Vagina (tissue), 2 donors: Measurements from ENCODE around the gene MRPL33. TPM values are rescaled to one million over a fixed set of nuclear protein-coding genes. Genes with fewer than 3 reads are reported as not detected.

ENCODE experiments used
- DNase-seq, 2 donors: peaks; one replicate each; pipeline ENCODE4 v3.0.0-alpha.2; 2017; ENCODE audit errors: extremely low spot score in 2 of 2
- H3K27ac ChIP-seq: fragments of 200-600 bp; sonication (generic); one replicate; pipeline ENCODE4 v1.5.1; 2019
- H3K27me3 ChIP-seq: fragments of 200-600 bp; sonication (generic); one replicate; pipeline ENCODE4 v1.5.1; 2019
- H3K36me3 ChIP-seq, 2 donors: fragments of 200-600 bp; sonication (generic); one replicate each; pipeline ENCODE4 v1.5.1; 2017 to 2019
- H3K4me1 ChIP-seq: fragments of 200-600 bp; sonication (generic); one replicate; pipeline ENCODE4 v1.5.1; 2019
- H3K4me3 ChIP-seq, 2 donors: fragments of 200-600 bp; sonication (generic); 1 replicate in 1 of 2; 2 replicates in 1 of 2; pipeline ENCODE4 v1.5.1; 2016 to 2019
- H3K9me3 ChIP-seq: fragments of 200-600 bp; sonication (generic); one replicate; pipeline ENCODE4 v1.5.1; 2019
- POLR2A ChIP-seq, 2 donors: fragments of 450-650 bp; IDR thresholded peaks; one replicate each; pipeline ENCODE4 v1.6.1; 2017; ENCODE audit warnings: antibody characterized with exemption in 2 of 2, mild to moderate bottlenecking in 2 of 2, moderate library complexity in 2 of 2
- POLR2AphosphoS5 ChIP-seq, 2 donors: sonication (generic); formaldehyde crosslinking; IDR thresholded peaks; one replicate each; pipeline ENCODE4 v1.9.0; 2017; ENCODE audit warnings: antibody characterized with exemption in 2 of 2, mild to moderate bottlenecking in 2 of 2, low read depth in 1 of 2; ENCODE audit not compliant: insufficient read depth in 1 of 2
- intact Hi-C: fragments of 100-400 bp; cut with DNase I; formaldehyde crosslinking; loops from one replicate; pipeline ENCODE4 v1.15.1; 2023
- total RNA-seq: library from RNA; depleted of rRNA; stranded (reverse); fragments of >200 nt; gene quantifications from one replicate; pipeline ENCODE4 v1.2.3, GENCODE V29; 2016
- TF ChIP-seq, protein P1 (sequence below), 3 experiments: fragments of 450-650 bp in 2 of 3; fragments of 200-600 bp in 1 of 3; sonication (generic) in 1 of 3; IDR thresholded peaks; one replicate each; pipeline ENCODE4 v1.5.1; 2017 to 2019; ENCODE audit warnings: antibody characterized with exemption in 3 of 3, mild to moderate bottlenecking in 2 of 3, moderate library complexity in 2 of 3

Gene MRPL33
- total RNA-seq, 1 donor from 2014 or later = 87.7 TPM

DNA sequence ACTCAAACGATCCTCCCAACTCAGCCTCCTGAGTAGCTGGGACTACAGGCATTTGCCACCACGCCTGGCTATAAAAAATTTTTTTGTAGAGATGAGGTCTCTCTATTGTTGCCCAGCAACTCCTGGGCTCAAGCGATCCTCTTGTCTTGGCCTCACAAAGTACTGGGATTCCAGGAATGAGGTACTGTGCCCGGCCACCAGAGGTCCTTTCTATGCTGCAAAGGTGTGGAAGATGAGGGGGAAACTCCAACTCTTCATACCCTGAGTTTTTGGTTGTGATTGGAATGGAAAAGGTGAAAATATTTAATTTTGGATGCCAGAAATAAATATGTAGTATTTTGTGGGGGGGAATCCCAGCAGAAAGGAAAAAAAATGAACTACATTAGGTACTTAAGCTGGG is 36.0 kb downstream of the MRPL33 start:
- Histone ChIP-seq H3K27ac (no peak overlapping the region), H3K4me3 (no peak overlapping the region), H3K4me1 (no peaks in the 10 kb centered on the region), H3K9me3 (no peaks in the 10 kb centered on the region), H3K27me3 (no peaks in the 10 kb centered on the region), H3K36me3 (no peaks in the 10 kb centered on the region)
- DNase-seq = no peak
- TF ChIP-seq, protein P1, sequence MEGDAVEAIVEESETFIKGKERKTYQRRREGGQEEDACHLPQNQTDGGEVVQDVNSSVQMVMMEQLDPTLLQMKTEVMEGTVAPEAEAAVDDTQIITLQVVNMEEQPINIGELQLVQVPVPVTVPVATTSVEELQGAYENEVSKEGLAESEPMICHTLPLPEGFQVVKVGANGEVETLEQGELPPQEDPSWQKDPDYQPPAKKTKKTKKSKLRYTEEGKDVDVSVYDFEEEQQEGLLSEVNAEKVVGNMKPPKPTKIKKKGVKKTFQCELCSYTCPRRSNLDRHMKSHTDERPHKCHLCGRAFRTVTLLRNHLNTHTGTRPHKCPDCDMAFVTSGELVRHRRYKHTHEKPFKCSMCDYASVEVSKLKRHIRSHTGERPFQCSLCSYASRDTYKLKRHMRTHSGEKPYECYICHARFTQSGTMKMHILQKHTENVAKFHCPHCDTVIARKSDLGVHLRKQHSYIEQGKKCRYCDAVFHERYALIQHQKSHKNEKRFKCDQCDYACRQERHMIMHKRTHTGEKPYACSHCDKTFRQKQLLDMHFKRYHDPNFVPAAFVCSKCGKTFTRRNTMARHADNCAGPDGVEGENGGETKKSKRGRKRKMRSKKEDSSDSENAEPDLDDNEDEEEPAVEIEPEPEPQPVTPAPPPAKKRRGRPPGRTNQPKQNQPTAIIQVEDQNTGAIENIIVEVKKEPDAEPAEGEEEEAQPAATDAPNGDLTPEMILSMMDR (IDR thresholded peaks at IDR 0.05) = peak in 1 of 3 experiments; percentile 60
- no peak for TF ChIP-seq POLR2AphosphoS5 (IDR thresholded peaks at IDR 0.05; ENCODE audit: insufficient read depth in 1 of 2, low read depth in 1 of 2)
- intact Hi-C loops = no loop called here

DNA sequence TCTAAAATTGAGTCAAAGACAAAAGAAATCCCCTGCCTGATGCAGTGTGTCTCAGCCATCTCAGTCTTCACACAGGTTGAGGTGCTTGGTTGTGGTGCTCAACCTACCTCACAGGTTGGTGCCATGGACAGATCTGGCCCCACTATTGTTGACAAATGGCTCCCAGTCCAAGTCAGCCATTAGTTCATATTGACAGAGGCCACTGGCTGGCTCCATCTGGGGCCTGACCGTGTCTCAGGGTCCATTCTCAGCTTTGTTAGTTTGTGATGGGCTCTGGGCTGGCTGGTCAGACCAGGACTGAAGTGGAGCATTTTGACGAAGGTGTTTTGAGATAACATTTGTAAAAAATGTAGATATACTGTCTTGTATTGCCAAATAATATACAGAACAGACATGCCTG is 36.9 kb downstream of the MRPL33 start:
- no peak for DNase-seq
- Histone ChIP-seq H3K4me1 (no peaks in the 10 kb centered on the region), H3K27me3 (no peaks in the 10 kb centered on the region), H3K4me3 (no peak overlapping the region), H3K36me3 (no peaks in the 10 kb centered on the region), H3K27ac (no peak overlapping the region), H3K9me3 (no peaks in the 10 kb centered on the region)
- TF ChIP-seq POLR2A (IDR thresholded peaks at IDR 0.05) (no peak), POLR2AphosphoS5 (IDR thresholded peaks at IDR 0.05; ENCODE audit: insufficient read depth in 1 of 2, low read depth in 1 of 2) (no peak)
- TF ChIP-seq, protein P1 (IDR thresholded peaks at IDR 0.05) = no peak
- intact Hi-C loops = no loop called here

DNA sequence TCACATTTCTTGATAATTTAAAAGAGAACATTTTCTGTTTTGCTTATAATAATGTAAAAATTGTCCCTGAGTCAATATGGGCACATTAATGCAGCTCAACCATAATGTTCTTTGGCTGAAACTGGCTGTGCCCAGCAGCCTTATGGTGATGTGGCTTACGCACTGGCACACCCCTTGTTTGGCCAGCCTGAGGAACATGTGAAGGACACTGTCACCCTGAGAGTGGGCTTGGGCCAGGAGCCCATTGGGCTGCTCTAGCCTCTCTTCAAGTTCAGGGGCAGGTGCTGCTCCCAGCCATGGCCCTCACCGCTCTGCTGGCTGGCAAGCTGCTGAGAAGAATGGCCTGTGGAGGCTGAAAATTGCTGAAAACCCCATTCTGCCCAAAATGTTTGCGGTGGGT is 37.5 kb downstream of the MRPL33 start:
- Histone ChIP-seq H3K9me3 (no peaks in the 10 kb centered on the region), H3K27me3 (no peaks in the 10 kb centered on the region), H3K4me1 (no peaks in the 10 kb centered on the region), H3K27ac (no peak overlapping the region), H3K36me3 (no peaks in the 10 kb centered on the region), H3K4me3 (no peak overlapping the region)
- DNase-seq = no peak
- intact Hi-C loops = no loop called here
- TF ChIP-seq, protein P1 (IDR thresholded peaks at IDR 0.05) = no peak
- no peak for TF ChIP-seq POLR2AphosphoS5 (IDR thresholded peaks at IDR 0.05; ENCODE audit: insufficient read depth in 1 of 2, low read depth in 1 of 2)
- no peak for TF ChIP-seq POLR2A (IDR thresholded peaks at IDR 0.05)

DNA sequence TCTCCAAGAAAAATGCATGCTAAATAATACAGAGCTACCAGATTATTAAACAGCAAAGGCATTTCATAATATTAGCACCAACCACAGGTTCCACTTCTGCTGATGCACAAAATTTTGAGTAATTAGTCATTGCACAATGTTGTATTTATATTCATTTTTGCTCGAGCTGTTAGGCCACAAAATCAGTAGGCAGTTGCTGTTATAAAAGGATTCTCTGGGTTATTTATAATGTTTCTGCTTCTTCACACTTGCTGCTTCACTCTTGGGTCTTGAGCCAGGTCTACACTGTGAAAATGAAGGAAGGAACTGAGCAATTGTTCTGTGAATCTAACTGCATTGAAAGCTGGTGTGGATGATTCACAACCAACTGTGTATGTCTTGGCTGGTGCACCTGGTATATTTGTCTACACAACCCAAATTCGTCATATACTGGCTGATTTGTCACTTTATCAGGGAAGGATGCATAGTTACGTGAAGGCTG is 38.3 kb downstream of the MRPL33 start:
- Histone ChIP-seq H3K4me3 (no peak overlapping the region), H3K4me1 (no peaks in the 10 kb centered on the region), H3K9me3 (no peaks in the 10 kb centered on the region), H3K27me3 (no peaks in the 10 kb centered on the region), H3K27ac (no peak overlapping the region), H3K36me3 (no peaks in the 10 kb centered on the region)
- no peak for DNase-seq
- TF ChIP-seq POLR2AphosphoS5 (IDR thresholded peaks at IDR 0.05; ENCODE audit: insufficient read depth in 1 of 2, low read depth in 1 of 2) = peak in 1 of 2 donors; percentile 26
- no peak for TF ChIP-seq POLR2A (IDR thresholded peaks at IDR 0.05)
- intact Hi-C loops = no loop called here

DNA sequence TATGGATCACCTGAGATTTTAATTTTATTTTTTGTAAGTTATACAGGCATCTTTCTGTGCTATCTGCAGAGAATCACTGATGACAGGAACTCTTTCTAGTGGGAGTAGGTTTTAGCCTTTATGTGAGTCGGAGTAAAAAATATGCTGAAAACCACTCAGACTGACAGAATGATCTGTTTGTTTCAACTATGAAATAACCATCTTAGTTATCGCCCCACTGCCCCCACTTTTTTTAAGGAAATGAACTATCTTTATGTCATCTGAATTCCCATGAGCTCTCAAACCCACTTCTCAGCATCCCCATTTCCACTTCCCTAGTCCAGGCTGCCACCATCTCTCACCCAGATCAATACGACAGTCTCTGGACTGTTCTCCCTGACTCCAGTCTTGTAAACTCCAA is 38.9 kb downstream of the MRPL33 start:
- Histone ChIP-seq H3K9me3 (no peaks in the 10 kb centered on the region), H3K4me3 (no peak overlapping the region), H3K27ac (no peak overlapping the region), H3K27me3 (no peaks in the 10 kb centered on the region), H3K4me1 (no peaks in the 10 kb centered on the region), H3K36me3 (no peaks in the 10 kb centered on the region)
- no peak for DNase-seq
- intact Hi-C loops = no loop called here
- TF ChIP-seq POLR2A (IDR thresholded peaks at IDR 0.05) = no peak
- no peak for TF ChIP-seq POLR2AphosphoS5 (IDR thresholded peaks at IDR 0.05; ENCODE audit: insufficient read depth in 1 of 2, low read depth in 1 of 2)
- TF ChIP-seq, protein P1 (IDR thresholded peaks at IDR 0.05) = no peak
